Astrocyte of the hippocampus (primary cell): ENCODE results near the gene SMCO2.

ENCODE experiments used
- DNase-seq: peaks from one replicate; pipeline ENCODE4 v3.0.0; 2011; ENCODE audit warnings: low read depth, low spot score

The SMCO2 gene

GRCh38 chr12:27453421-27453820 lies 6.9 kb downstream of the SMCO2 start:
- peak; percentile 7 for DNase-seq

DNA sequence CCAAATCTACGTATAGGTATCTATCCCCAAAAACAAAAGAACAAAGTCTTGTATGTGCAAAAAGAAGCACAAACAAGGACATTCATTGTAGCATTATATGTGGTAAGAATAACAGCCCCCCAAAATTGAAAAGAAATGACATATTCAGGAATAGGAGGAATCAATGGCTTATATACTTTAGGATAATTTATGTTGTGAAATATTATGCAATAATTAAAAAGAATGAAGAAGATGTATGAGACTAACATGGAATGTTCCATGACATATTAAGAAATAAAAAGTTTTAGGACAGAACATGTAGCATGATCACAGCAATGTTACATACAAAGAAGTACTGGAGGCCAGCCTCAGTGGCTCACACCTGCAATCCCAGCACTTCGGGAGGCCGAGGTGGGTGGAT lies 9.1 kb downstream of the SMCO2 start:
- no peak for DNase-seq

DNA sequence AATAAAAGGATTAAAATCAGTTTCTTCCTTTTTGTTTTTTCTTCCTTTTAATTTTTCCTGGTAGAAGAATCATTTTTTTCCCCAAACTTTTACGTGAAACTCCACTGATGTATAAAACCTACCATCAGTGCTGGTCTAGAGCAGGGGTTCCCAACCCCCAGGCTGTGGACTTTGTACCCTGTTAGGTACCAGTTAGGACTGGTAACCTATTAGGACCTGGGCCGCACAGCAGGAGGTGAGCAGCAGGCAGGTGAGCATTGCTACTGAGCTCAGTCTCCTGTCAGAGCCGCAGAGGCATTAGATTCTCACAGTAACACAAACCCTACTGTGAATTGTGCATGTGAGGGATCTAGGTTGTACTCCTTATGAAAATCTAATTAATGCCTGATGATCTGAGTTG lies 10.1 kb downstream of the SMCO2 start:
- no peak for DNase-seq

GRCh38 chr12:27460471-27460978 lies 14.0 kb downstream of the SMCO2 start:
- no peak for DNase-seq

- DNase-seq: peak; percentile 32
Observed at GRCh38 chr12:27462151-27462694, 15.7 kb downstream of the SMCO2 start.

DNA sequence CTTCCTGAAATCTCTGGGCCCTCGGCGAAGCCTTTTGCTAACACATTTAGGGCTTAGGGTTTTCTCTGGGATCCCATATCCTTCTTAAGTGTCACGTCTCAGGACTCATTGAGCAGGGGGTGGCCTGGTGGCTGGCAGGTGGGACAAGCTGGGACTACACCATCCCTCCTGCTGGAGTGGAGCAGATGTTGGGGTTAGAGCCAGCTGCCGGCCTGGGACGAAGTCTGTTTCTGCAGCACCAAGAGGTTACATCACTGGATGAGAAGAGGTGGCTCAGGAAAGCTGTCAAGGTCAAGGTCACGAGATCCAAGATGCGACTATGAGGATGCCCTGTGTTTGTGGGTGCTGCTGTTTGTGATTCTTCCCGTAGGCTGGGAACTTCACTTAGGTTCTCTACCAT lies 16.3 kb downstream of the SMCO2 start:
- no peak for DNase-seq

DNA sequence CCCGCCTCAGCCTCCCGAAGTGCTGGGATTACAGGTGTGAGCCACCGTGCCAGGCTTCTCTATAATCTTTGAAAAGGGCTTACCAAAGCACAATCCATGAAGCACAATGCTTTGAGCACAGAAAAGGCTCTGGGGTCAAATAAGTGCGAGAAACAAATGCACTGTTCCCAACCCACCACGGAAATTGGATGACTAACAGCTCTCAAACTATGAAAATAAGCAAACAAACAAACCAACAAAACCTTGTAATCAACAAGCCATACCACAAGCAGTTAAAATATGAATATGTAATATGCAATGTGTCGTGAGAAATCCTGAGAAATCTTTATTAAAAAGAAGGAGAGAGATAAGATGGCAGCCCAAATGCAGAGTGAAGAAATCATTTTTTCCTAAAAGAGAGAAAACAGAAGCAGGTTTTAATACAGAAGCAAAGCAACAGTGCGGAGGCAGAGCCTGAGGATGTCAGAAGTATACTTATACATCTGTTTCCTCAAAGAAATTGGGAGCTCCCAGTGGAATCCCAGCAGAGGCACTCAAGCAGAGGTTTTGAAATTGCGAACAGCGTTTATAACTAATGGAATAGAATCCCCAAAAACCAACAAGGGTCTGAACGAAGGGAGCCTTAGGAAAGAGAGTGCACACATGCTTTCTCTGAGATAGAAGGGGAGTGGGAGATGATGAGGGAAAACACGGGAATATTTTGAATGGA lies 17.1 kb downstream of the SMCO2 start:
- DNase-seq: no peak

DNA sequence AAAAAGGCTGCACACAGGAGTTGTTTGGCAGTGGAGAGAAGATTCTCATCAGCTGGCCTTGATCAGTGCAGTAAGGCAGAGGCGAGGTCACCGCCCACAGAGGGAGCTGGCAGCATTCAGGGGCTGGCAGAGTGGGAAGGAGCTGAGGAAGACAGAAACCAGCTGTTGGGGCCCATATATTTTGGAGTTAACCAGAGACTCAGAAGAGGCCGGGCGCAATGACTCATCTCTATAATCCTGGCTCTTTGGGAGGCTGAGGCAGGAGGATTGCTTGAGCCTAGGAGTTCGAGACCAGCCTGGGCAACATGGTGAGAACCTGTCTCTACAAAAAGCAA lies 17.7 kb downstream of the SMCO2 start:
- DNase-seq: no peak

DNA sequence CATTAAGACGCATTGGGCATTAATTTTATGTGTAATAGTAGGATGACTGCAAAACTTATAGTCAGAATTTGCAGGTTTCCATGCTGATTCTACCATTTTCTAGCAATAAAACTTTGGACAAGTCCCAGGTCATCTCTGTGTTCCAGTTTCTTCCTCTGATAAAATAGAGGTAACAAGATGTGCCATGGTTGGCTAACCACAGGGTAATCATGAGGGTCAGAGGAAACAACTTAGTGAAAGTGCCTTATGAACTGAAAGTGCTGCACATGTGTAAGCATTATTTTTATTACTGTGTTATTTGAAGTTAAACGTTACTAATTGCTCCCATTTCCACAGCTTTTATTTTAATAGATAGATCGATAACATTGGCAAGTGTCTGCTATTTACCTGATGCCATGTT lies 21.1 kb downstream of the SMCO2 start:
- DNase-seq: no peak

DNA sequence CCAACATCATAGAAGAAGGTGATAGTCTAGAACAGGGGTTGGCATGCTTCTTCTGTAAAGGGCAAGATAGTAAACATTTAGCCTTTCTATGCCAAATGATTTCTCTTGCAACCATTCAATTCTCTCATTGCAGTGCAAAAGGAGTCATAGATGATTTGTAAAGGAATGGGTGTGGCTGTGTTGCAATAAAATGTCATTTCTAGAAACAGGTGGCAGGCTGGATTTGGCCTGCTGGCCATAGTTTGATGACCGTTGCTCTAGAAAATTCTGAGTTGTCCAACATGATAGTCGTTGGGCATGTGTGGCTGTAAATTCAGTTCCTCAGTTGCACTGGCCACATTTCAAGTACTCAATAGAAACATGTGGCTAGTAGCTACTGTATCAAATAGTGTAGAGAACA lies 21.7 kb downstream of the SMCO2 start:
- no peak for DNase-seq

DNA sequence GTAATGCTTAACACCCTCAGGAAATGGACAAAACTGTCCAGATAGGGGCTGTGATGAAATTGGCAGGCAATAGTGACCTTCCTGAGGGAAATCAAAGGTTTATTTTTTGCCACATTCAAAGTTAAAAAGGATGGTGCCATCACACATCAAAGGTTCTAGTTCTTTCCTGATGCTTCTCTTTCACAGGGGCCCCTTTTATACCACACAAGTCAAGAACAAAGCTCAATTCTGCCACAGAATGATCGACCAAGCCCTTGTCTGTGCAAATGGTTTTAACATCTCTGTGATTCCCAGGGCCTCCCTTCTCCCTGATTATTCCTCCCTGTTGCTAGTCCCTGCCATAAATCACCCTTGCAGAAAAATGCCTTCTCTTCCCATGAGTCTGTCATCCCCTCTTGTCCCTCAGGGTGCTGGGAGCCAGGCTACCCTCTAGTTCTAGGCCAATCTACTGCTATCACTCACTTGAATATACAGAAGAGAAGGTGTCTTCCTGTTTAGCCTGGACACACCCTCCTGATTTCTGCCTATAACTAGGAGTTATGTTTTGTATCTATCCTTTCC lies 22.7 kb downstream of the SMCO2 start:
- DNase-seq: no peak

DNA sequence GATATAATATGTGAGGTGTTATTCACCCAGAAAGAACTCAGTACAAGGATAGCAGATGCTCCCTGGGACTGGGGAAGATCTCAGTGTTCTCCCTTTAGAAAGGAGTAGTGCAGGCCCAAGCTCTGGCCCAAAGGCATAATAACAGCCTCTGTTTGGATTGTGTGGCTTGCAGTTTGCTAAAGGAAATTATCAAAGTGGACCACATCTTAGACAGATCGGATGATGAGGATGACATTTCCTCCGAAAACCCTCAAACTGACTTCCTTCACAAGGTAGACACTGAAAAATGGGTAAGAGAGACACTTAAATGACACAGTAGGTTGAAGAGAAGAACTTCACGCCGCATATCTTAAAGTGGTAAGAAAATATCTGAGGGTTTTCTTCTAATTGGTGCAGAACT lies 26.1 kb downstream of the SMCO2 start:
- no peak for DNase-seq

DNA sequence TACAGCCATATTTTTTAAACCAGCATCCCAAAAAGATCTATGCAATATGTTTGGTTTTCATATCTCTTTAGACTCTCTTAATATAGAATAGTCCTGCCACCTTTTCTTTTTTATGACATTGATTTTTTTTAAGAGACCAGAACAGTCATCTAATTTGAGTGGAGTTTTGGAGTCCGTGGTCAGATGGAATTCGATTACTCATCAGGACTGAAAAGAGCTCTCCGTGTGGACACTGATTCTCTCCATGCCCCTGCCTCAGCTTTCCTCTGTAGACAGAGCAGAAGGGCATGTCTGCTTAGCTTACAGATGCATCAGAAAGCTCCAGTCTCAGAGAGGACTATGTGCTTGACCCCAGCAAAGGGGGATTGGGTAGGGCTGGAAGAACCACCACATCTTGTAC lies 27.8 kb downstream of the SMCO2 start:
- DNase-seq: peak; percentile 86

DNA sequence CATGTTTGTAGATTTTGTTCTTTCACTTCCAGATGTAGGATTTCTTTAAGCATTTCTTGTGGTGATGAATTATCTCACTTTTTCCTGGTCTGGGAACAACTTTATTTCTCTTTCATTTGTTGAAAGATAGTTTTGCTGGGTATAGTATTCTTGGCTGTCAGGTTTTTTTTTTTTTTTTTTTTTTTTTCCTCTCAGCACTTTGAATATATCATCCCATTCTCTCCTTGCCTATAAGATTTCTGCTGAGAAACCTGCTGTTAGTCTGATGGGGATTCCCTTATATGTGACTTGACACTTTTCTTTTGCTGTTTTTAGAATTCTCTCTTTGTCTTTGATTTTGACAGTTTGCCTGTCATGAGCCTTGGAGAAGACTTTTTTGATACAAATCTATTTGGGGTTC lies 30.5 kb downstream of the SMCO2 start:
- no peak for DNase-seq

DNA sequence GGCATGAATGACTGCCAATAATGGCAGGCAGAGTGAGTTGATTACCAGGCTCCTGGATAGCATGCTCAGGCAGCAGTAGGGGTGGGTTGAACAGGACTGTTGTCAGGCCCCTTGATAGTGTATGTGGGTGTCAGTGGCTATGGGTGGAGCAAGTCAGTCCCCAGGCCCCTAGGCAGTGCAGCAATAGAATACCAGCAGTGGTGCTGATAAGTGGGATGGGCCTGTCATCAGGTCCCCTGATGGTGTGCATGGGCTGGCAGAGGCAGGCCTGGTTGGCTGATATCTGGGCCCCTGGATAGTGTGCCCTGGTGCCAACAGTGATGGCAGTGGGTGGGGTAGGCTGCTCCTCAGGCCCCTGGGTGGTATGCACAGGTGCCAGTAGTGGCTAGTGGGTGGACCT lies 32.4 kb downstream of the SMCO2 start:
- no peak for DNase-seq

- DNase-seq: no peak
Observed at GRCh38 chr12:27480016-27480415, 33.5 kb downstream of the SMCO2 start.

- no peak for DNase-seq
Observed at GRCh38 chr12:27486961-27487360, 40.4 kb downstream of the SMCO2 start.

DNA sequence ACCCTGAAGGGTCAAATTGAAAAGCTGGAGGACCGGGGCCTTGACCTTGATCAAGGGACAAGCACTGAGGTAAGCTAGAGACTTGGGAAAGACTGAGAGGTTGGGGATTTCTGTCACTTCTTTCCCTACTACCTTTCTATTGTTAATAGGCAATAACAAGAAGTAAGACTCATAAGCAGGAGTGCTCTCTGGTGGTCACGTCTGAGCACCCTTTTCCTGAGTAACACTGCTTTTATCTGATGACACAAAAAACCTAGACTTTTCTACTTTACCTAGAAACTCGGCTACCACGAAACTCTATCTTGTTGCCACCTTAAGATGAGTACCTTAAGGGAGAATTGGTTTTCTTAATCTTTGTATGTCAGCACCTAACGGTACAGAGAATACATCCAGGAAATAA lies 41.9 kb downstream of the SMCO2 start:
- no peak for DNase-seq

DNA sequence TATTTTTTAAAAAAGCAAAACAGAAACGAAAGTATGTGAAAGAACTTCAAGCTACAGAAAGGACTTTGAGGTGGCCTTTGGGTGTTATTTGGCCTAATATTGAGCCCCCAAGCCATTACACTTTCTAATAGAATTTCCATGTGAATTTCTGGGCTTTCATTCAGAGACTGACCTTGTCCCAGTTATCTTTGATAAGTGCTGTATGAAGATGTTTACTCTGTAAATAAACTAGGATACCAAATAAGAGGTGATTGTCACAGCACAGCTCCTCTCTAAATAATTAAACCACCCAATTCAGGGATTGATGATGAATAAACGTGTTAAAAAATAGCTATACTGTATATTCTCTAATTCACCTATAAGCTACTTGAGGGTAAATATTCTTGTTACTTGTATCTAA lies 44.7 kb downstream of the SMCO2 start:
- DNase-seq: no peak

GRCh38 chr12:27493260-27493940 lies 46.9 kb downstream of the SMCO2 start:
- DNase-seq: peak; percentile 23

DNA sequence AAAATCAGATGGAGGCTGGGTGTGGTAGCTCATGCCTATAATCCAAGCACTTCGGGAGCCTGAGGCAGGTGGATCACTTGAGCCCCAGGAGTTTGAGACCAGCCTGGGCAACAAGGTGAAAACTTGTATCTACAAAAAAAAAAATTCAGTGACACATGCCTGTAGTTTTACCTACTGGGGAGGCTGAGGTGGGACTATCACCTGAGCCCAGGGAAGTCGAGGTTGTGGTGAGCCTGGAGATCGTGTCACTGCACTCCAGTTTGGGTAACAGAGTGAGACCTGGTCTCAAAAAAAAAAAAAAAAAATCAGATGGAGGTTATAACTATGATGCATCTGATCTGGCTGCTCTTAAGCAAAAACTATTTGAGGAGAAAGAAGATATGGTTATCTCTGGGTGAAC lies 50.9 kb downstream of the SMCO2 start:
- no peak for DNase-seq

GRCh38 chr12:27498149-27498548 lies 51.6 kb downstream of the SMCO2 start:
- no peak for DNase-seq

GRCh38 chr12:27498761-27499160 lies 52.2 kb downstream of the SMCO2 start:
- DNase-seq: no peak
